Renal pelvis (tissue), 4 donors: ENCODE data around the gene CERS4. TPM values are rescaled to one million over a fixed set of nuclear protein-coding genes. Genes with fewer than 3 reads are reported as not detected.
"Not testable (repeated sequence)": the region's sequence is repeated elsewhere in the genome, so short reads cannot be mapped to it uniquely, and the experiment has no call there.

Experiments used
- DNase-seq: peaks from one replicate; pipeline ENCODE4 v3.0.0-alpha.2; 2013
- polyA plus RNA-seq, 3 donors: library from polyadenylated mRNA; unstranded; fragments of 120-200 nt; gene quantifications; one replicate each; pipeline ENCODE4 v1.2.1, GENCODE V29; 2013; ENCODE audit not compliant: insufficient read length in 3 of 3

The CERS4 gene
- polyA plus RNA-seq, 3 donors = 46.6 to 53.4 (median 51.2) TPM

DNA sequence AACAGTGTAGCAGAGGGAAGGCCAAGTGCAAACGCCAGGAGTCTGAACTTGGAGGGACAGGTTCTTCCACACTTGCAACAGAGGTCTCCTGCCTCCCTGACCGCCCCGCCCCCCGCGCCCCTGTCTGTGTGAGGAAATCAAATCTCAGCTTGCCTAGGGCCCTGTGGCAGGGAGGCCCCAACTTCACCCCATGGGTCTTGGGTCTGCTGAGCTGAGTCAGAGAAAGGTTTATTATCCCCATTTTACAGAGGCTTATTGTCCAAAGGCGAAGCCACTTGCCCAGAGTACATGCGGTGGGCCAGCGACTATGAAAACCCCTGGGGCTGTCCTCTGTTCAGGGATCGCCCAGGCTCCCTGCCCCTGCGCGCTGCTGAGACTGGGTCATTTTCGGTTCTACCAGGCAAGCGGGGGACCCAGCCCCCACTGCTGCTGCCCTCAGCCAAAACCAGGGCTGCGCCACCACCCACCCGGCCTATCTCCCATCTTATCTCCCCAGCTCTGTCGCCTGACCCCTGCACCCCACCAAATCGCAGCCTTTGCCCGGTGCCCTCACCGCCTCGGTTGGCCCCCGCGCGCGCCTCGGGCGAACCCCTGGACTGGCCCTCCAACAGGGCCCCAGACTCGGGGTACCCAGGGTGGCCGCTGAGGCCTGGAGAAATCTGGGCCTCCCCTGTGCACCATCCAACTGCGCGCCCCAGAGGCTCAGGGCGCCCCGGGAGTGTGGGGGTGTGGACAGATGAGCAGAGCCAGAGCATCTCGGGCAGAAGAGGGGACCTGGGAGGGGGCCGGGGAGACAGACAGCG is 850 bp upstream of the CERS4 start:
- no peak for DNase-seq

DNA sequence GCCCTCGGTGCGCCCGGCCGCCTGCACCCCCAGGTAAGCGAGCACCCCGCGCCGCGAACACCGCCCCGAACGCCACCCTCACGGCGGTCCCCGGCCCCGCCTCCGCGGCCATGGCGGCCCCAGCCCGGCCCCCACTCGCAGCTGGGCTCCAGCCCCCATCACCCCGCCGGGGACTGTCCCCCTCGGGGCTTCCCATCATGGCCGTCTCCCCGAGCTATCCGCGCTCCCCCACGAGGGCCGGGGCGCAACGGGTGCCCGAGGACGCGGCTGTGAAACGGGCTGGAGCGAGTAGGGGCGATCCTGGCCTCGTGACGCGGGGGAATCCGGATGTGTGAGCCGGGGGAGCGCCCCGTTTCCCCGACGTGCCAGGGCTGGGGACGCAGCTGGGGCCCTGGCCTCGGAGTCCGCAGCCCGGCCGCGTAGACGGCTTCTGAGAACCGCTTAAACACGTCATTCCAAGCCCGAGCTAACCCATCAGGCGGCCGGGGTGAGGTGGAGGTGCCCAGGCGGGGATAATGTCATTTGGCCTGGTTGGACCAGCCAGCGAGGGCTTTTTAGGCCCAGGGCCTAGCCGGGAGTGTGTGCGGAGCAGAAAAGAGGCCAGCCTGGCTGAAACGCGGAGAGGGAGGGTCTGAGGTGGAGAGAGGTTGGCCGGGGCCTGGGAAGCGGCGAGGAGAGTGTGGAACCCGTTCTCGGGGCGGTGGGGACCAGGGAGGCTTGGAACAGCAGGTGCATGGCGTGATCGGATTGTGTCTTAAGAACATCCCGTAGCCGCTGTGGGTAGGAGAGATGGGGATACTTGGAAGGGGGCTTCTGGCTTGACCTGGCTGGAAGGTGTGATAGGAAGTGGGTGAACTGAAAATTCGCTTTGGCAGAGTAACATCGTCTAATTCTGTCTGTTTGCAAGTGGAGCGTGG is 550 bp downstream of the CERS4 start:
- DNase-seq = peak; percentile 41

- no peak for DNase-seq
Observed at GRCh38 chr19:8210421-8211101, 1.4 kb downstream of the CERS4 start.

GRCh38 chr19:8212212-8212611 is 3.0 kb downstream of the CERS4 start:
- no peak for DNase-seq

DNA sequence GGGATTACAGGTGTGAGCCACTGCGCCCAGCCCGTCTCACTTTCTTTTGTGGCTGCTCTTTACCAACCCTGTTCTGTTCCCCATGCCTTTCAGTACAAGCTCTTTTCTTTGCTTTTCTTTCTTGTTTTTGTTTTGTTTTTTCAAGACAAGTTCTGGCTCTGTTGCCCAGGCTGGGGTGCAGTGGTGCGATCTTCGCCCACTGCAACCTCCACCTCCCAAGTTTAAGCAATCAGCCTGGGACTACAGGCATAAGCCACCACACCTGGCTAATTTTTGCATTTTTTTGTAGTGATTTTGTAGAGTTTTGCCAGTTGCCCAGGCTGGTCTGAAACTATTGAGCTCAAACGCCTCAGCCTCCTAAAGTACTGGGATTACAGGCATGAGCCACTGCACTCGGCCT is 3.7 kb downstream of the CERS4 start:
- no peak for DNase-seq

DNA sequence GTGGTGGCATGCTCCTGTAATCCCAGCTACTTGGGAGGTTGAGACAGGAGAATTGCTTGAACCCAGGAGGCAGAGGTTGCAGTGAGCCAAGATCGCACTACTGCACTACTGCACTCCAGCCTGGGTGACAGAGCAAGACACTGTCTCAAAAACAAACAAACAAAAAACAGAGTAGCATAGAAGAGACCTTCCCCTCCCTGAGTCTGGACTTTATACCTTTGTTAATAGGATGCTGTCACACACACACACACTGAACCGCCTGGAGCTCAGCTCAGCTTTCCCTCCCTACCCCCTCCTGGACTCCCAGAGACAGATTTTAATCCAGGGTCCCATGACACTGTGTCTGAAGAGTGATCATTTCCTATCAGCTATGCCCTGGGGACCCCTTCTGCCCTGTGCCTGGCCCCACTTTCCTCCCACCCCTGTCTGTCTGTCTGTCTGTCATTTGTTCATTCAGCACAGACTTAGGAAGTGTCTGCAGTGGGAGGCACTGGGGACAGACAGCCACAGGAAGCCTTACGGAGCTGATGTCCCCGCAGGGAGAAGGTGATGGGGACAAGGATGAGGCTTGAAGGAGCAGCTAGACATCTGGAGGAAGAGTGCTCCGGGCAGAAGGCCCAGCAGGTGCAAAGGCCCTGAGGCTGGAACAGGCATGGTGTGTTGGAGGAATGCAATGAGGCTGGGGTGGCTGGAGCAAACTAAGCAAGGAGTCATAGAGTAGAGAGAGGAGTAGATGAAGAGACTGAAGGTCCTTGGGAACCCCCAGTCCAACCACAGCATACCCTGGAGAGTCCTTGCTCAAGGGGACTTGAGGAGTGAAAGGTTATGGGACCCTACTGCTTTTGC is 4.9 kb downstream of the CERS4 start:
- DNase-seq = no peak

DNA sequence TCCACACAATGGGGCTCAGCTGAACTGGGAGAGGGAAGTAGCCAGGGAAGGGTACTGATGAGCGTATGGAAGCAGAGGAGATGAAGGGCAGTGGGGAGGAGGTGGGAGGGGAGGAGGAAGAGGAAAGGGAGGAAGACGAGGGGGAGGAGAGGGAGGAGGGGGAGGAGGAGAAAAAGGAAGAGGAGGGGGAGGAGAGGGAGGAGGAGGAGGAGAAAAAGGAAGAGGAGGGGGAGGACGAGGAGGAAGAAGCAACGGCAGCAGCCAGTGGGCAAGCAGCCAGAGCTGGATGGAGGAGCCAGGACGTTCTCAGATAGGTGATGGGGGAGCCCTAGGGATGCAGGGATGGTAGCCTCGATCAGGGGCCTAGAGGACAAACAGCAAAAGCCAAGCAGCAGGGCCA is 5.6 kb downstream of the CERS4 start:
- no peak for DNase-seq

DNA sequence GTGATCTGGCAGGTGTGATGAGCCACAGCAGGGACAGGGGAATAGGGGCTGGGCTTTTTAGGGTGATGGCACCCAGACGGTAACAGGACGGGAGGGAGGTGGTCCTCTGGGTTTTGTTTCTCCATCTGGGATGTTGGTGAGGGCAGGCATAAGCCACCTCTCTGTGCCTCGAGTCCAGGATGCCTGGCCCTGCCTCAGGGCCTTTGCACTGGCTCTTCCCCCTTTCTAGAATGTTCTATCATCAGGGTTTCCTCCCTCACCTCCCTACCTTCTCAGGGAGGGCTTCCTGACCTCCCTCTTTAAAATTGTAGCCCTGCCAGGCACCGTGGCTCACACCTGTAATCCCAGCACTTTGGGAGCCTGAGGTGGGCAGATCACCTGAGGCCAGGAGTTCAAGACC is 6.6 kb downstream of the CERS4 start:
- no peak for DNase-seq

DNA sequence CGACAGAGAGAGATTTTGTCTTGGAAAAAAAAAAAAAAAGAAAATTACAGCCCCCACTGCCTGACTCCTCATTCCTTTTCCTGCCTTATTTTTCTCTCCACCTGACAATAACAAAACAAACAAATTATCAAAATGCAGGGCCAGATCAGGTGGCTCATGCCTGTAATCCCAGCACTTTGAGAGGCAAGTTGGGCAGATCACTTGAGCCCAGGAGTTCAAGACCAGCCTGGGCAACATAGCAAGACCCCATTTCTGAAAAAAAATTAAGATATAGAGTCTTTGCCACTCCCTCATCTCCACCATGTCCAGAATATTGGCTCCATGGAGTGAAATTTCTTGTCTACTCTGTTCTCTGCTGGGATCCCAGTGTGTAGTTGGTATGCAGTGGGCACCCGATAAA is 7.2 kb downstream of the CERS4 start:
- DNase-seq = no peak

GRCh38 chr19:8218127-8218526 is 9.0 kb downstream of the CERS4 start:
- DNase-seq = not testable (repeated sequence)

GRCh38 chr19:8220481-8220880 is 11.3 kb downstream of the CERS4 start:
- no peak for DNase-seq

- DNase-seq = no peak
Observed at GRCh38 chr19:8221161-8221560, 12.0 kb downstream of the CERS4 start.

DNA sequence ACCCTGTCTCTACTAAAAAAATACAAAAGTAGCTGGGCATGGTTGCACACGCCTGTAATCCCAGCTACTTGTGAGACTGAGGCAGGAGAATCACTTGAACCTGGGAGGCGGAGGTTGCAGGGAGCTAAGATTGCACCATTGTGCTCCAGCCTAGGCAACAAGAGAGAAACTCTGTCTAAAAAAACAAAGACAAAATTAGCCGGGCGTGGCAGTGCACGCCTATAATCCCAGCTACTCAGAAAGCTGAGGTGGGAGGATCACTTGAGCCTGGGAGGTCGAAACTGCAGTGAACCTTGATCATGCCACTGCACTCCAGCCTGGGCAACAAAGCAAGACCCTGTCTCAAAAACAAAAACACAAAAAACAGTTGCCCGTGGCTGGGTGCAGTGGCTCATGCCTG is 14.3 kb downstream of the CERS4 start:
- not testable (repeated sequence) for DNase-seq

DNA sequence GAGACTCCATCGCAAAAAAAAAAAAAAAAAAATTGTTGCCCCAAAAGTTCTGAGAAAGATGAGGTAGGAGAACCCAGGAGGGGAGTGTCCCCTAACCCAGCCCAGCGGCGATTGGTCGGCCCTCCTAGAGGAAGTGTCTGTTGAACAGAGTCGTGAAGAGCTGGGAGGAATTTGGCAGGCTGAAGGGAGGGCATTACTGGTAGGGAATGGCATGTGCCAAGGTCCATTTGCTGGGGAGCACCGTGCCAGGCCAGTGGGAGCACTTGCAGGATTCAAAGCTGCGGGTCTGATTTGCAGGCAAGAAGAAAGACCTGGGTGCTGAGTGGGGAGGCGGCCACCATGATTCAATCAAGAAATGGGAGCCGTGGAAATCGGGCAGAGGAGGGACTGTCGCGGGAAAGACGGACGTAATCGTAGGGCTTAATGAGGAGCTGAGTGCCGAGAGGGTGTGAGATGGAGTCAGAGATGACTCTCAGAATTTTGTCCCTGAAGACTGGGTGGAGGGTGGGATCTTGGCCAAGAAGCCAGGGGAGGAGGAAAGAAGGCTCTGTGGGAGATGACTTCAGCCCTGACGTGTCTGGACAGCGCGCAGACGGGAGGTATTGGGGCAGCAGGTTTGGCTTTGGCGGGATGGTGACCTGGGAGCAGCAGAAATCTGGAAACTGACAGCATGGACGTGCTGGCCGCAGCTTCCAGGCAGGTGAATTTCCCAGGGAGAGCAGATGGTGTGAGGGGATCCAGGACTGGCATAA is 15.4 kb downstream of the CERS4 start:
- DNase-seq = no peak

- DNase-seq = no peak
Observed at GRCh38 chr19:8231073-8231604, 22.0 kb downstream of the CERS4 start.

- DNase-seq = no peak
Observed at GRCh38 chr19:8233370-8233769, 24.2 kb downstream of the CERS4 start.

DNA sequence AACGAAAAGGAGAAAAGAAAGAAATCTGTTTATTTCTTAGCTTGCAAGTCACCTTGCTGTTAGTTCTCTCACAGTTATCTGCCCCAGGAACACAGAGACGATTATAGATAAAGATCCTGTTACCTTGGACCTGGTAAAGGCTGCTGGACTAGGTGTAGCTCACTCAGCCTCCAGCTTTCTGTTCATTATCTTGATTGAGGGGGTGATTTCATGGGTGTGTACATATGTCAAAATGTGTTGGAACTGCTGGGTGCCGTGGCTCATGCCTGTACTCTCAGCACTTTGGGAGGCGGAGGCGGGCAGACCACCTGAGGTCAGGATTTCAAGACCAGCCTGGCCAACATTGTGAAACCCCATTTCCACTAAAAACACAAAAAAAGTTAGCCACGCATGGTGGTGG is 27.9 kb downstream of the CERS4 start:
- no peak for DNase-seq

DNA sequence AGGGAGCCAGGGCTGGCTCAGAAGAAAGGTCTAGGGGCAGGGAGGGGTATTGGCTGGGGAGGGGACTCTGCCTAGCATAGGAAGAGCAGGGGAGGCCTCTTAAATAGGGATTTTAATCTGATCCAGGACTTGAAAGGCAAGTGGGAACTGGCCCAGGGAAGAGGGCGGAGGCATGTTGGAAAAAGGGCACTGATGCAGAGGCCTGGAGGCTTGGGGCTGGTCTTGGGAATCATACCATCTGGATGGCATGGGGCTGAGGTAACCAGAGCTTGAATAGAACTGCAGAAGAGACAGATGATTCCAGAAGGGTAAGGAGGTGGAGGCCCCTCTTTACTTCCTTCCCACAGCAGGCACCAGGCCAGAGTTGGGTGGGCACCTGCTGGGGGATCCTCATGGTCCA is 29.1 kb downstream of the CERS4 start:
- DNase-seq = no peak

- DNase-seq = no peak
Observed at GRCh38 chr19:8239528-8240273, 30.5 kb downstream of the CERS4 start.
